Retinal pigment epithelial cell (primary cell): ENCODE data around the gene TRIM24.

Source experiments
- DNase-seq: peaks from one replicate; pipeline ENCODE4 v3.0.0-alpha.2; 2010; ENCODE audit warnings: low read depth
- H3K4me3 ChIP-seq: 2 replicates; pipeline ENCODE4 v1.5.1; 2011; ENCODE audit warnings: mild to moderate bottlenecking, low read length, control low read depth, moderate library complexity
- TF ChIP-seq, protein P1 (sequence below): conservative IDR thresholded peaks from 2 replicates; pipeline ENCODE4 v1.5.1; 2011; ENCODE audit warnings: low read depth, low read length, control low read depth, inconsistent platforms

Gene TRIM24

DNA sequence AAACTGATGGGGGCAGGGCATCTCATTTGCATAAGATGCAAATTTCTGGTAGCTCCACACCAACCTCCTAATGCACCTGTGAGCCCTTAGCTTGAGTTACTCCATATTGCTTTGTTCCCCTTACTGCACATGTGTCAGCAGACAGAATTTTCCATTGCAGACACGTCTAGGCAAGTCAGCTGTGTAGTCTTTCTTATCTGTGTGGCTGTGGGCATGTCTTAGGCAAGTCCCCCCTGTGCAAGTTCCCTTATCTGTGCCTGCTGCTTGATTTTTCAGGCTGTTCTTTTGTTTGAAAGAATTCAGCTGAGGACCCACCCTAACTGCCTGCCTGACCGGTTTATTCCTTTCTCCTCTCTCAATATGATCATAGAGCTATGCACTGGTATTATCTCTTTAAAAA, 28.5 kb upstream of the TRIM24 start:
- TF ChIP-seq, protein P1, sequence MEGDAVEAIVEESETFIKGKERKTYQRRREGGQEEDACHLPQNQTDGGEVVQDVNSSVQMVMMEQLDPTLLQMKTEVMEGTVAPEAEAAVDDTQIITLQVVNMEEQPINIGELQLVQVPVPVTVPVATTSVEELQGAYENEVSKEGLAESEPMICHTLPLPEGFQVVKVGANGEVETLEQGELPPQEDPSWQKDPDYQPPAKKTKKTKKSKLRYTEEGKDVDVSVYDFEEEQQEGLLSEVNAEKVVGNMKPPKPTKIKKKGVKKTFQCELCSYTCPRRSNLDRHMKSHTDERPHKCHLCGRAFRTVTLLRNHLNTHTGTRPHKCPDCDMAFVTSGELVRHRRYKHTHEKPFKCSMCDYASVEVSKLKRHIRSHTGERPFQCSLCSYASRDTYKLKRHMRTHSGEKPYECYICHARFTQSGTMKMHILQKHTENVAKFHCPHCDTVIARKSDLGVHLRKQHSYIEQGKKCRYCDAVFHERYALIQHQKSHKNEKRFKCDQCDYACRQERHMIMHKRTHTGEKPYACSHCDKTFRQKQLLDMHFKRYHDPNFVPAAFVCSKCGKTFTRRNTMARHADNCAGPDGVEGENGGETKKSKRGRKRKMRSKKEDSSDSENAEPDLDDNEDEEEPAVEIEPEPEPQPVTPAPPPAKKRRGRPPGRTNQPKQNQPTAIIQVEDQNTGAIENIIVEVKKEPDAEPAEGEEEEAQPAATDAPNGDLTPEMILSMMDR, result no peak
- DNase-seq, result no peak
- H3K4me3 ChIP-seq, result no peak overlapping the region

DNA sequence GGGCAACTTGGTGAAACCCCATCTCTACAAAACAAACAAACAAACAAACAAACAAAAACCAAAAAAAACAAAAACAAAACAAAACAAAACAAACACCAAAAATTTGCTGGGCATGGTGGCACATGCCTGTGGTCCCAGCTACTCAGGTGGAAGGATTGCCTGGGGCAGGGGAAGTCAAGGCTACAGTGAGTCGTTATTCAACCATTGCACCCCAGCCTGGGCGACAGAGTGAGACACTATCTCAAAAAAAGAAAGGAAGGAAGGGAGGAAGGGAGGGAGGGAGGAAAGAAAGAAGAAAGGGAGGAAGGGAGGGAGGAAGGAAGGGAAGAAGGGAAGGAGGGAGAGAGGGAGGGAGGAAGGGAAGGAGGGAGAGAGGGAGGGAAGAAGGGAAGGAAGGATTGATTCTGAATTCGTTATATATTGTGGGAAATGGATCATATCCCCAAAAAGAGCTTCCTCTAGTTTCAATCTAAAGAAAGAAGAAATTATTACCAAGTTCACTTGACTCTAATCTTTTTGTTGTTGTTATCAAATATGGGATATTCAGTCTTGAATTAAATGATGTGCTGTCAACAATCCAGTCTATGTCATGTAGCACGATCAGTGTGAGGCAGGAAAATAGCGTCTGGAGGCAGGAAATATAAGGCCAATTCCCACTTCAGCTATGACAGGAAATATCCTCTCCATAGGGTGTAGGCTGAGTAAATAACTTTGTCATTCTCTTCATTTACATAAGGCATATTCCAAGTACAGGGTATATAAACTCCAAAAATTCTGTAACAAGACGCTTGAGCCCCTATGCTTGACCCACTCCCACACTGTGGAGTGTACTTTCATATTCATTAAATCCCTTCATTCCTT, 26.2 kb upstream of the TRIM24 start:
- no peak for DNase-seq
- H3K4me3 ChIP-seq, result no peak overlapping the region
- TF ChIP-seq, protein P1, result no peak

DNA sequence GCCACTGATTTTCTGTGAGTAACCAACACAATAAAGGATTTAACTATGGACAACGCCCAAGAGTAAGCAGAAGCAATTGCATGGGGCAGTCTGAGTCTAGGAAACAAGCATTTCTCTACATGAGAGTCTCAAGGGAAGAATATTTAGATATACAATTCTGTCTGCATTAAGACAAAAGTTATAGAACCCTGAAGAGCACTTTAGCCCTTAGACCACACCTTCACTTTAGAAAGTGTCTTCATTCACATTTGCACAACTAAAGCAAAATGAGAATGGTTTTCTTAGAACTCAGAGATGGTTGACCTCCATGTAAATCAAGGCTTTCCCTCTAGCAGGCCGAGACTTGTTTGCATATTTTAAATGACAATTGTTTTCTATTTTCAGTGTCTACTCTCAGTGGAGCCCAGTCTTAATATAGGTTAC, 25.5 kb upstream of the TRIM24 start:
- TF ChIP-seq, protein P1, result no peak

DNA sequence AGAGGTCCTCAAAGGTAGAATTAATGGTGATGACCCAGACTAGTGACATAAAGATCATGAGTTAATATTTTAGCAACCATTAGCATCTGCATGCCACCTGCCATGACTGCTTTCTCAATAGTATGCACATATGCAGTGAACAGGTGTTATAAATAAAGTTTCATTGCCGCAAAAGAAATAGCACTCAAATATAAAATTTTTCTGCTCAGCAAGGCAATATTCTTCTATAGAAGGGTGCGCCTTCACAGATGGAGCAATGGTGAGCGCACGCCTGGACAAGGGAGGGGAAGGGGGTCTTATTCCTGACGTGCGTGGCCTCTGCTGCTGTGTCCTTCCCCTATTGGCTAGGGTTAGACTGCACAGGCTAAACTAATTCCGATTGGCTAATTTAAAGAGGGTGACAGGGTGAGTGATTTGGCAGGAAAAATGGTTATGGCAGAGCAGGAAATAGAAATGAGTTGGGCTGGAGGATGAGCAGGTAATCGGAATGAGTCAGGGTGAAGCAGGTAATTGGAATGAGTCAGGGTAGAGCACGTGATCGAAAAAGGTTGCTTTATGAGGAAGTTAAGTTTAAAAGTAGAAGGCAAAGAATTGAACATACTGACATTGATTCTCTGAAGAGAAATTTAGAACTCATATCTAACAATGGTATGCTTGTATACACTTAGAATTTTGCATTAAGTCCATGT, 24.7 kb upstream of the TRIM24 start:
- no peak for DNase-seq
- TF ChIP-seq, protein P1, result no peak
- no peak overlapping the region for H3K4me3 ChIP-seq

More for the DNA sequence above, 25.5 kb upstream of the TRIM24 start:
- no peak for DNase-seq
- H3K4me3 ChIP-seq, result no peak overlapping the region

DNA sequence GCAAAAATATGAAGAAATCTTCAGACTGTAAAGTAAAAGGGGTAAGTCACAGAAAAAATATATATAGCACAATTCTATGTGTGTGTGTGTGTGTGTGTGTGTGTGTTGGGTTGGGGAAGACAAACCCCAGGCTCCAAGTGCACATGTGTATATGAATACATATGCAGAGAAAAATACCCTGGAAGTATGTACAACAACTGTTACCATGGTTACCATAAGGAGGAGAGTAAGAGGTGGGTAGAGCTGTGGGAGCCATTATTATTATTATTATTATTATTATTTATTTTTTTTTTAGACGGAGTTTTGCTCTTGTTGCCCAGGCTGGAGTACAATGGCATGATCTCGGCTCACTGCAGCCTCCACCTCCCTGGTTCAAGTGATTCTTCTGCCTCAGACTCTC, 23.7 kb upstream of the TRIM24 start:
- TF ChIP-seq, protein P1, result no peak
- H3K4me3 ChIP-seq, result no peak overlapping the region
- DNase-seq, result no peak

DNA sequence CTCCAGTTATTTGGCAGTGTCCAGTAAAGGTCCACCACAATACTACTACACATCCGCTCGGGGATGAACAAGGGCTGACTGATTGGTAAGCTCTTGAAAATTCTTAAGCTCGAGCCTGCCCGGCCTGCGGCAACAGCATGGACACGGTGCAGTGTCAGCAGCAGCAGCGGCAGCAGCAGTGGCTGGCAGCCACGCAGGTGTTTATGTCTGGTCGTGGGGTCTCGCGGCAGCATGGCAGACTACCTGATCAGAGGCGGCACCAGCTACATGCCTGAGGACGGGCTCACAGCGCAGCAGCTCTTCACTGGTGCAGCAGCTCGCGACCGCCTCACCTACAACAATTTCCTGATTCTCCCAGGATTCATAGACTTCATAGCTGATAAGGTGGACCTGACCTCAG, 19.6 kb upstream of the TRIM24 start:
- TF ChIP-seq, protein P1, result no peak
- DNase-seq, result no peak
- no peak overlapping the region for H3K4me3 ChIP-seq

DNA sequence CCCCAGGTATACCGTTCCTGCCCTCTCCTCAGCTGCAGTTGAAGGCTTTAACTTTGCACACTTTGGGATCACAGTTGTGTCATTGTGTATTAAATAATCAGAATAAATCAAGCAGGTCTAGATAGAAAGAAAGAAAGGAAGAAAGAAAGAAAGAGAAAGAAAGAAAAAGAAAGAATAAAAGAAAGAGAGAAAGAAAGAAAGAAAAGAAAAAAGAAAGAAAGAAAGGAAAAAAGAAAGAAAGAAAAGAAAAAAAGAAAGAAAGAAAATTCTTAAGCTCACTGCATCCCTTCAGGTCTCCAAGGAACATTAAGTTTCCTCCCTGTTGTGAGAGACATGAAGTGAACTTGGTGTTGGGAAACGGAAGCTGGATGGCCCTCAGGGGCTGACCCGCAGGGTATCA, 17.2 kb upstream of the TRIM24 start:
- H3K4me3 ChIP-seq, result no peak overlapping the region
- no peak for DNase-seq
- TF ChIP-seq, protein P1, result no peak
